HG03432 (cell line): ENCODE measurements around the gene CHAC1.

Experiments used
- ATAC-seq: cut with Tn5 transposase; IDR thresholded peaks from one replicate; pipeline ENCODE4 v1.9.1; 2021; ENCODE audit warnings: mild to moderate bottlenecking, moderate library complexity; ENCODE audit not compliant: unreplicated experiment

The CHAC1 gene

DNA sequence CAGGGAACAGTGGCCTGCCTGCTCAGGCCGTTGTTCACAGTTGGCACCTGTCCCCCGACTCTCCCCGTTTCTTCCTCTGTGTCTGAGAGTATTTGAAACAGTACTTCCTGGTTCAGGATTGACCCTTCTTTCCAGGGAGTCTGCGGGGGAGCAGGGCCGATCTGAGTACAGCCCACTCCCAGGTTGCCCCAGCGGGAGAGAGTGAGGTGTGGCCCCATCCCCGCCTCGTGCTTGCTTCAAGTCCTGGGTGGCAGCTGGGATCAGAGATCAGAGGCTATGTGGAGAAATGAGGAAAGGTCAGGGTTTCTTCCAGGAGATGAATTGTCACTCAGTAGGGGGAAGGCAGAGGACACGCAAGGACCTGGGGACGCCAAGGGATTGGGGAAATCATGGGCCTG, 30.7 kb upstream of the CHAC1 start:
- no peak for ATAC-seq

GRCh38 chr15:40923551-40923950, 29.7 kb upstream of the CHAC1 start:
- no peak for ATAC-seq

GRCh38 chr15:40925495-40925862, 27.8 kb upstream of the CHAC1 start:
- ATAC-seq: no peak

DNA sequence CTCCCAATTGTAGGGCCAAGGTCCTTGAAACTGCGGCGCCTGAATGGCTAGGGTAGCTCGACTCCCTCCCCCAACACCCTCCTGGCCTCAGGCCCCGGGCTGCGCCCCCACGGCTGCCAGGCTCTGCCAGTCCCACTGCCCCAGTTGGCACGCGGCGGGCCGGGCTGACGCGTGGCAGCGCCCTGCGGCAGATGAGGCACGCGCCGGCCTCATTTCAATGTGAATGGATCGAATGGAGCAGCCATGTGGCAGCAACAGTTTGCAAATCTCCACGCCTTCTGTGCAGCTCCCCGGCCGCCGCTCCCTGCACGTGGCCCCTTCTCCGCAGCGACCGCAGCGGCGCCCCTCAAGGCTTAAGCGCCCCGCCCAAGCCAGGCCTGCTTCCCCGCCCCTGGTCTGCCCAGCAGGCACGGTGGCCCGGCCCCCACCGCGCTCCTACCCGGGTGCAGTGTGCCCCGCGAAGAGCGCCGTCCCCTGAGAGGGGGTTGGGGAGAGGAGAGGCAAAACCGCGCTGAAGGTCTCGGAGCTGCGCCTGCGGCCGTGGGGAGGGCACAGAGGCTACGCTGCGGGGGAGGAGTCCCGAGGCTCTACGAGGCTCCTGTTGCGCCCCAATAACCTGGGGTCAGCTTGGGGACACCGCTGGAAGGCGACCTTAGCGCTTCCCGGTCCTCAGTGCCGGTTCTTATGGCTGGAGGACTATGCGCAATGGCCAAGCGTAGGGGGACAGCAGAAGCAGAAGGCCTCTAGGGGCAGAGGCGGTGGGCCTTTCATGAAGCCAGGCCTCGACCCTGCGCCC, 27.2 kb upstream of the CHAC1 start:
- ATAC-seq: no peak

DNA sequence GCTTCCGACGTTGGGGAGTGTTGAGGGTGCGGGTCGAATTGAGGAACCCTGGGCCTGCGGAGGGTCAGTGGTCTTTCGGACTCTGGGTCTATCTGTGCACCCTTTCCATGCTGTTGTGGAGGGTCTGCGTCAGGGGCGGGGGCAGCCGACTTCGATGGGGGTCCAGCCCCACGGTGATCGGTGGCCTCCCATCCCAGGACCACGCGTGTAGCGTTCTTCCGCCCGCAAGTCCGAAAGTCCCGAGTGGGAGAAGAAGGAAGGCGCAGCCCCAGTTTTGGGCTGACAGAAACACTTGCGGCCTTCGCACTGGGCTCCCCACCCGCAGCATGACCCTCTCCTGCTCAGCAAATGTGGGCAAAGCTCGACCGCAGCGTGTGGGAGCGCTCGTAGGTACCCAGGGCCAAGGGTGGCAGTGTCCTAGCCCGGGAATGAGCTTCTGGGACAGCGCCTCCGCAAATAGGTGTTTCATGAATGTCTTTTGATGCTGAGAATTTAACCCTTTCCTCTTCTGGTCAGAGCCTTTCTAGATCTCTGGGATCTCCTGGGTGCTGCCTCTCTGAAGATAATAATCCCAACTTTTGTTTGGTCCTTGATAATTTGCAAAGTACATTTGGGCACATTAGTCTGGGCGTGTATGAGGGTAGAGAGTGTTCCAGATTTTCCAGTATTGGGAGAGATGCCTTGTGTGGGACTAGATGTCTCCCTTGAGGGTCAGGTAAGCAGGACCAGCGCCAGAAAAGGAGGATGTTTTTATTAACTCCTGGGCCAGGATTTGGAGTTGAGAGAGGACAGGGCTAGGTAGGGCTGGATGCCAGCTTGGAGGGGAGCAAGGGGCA, 26.4 kb upstream of the CHAC1 start:
- ATAC-seq: no peak

DNA sequence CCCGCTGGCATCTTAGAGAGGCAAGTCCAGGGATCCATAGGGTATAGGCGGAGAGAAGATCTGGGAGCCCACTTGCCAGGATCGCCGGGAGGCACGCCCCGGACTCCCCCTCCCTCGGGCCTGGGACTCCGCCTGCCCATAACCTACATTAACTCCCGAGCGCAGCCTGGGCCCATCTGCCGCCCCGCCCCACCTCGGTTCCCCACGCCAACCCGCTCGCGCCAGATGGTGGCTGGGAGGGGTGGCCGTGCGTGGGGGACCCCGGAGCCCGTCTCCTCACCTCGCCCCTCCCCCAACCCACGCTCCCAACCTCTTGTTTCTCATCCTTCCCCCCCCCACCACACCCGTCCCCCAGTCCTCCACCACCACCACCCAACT, 25.8 kb upstream of the CHAC1 start:
- no peak for ATAC-seq

- ATAC-seq: no peak
Measured at GRCh38 chr15:40927873-40928806, 25.1 kb upstream of the CHAC1 start.

DNA sequence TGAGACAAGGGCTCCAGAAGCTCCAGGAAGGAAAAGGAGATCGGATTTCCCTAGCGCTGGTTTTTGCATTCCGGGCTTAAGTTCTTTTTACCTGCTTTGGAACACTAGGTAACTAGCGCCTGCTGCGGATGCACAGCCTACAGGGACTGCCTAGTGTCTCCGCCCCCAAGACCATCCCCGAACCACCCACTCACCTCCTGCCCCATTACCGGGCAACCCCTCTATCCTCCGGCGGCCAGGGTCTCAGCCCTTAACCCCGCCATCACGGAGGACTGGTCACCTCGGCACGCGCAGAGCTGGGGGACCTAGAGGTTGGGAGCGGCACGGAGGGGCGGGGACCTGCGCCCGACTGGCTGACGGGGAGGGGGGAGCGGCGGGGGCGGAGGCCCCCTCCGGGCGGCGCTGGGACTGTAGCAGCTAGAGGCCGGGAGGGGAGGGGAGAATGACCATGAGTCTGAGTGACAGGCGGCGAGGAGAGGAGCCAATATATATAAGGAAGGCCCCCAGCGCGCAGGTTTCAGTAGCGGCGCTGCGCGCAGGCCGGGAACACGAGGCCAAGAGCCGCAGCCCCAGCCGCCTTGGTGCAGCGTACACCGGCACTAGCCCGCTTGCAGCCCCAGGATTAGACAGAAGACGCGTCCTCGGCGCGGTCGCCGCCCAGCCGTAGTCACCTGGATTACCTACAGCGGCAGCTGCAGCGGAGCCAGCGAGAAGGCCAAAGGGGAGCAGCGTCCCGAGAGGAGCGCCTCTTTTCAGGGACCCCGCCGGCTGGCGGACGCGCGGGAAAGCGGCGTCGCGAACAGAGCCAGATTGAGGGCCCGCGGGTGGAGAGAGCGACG, 24.2 kb upstream of the CHAC1 start, which contains the start of gene DLL4:
Gene DLL4, plus strand, starts transcription at position 520 of the 839 bp plus-strand sequence. CDS start 329 bp downstream, outside the sequence.
- no peak for ATAC-seq

DNA sequence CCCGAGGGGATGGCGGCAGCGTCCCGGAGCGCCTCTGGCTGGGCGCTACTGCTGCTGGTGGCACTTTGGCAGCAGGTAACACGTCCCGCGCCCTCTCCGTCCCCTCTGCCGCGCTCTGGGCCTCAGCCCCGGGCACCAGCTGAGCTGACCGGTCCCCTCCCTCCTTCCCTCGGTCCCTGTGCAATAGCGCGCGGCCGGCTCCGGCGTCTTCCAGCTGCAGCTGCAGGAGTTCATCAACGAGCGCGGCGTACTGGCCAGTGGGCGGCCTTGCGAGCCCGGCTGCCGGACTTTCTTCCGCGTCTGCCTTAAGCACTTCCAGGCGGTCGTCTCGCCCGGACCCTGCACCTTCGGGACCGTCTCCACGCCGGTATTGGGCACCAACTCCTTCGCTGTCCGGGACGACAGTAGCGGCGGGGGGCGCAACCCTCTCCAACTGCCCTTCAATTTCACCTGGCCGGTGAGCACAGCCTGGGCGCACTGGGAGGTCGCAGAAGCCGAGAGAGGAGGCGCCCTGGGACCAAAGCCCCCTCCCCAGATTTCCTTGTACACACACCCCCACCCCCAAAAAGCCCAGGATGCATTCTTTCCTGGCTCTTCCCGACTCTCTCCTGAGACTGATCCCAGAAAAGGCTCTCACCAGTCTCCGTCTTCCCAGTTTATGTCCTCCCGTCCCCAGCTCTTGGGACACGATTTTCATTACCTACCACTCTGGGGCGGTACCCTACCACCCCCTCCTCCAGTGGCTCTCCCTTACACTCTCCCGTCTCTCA, 23.4 kb upstream of the CHAC1 start:
- no peak for ATAC-seq

DNA sequence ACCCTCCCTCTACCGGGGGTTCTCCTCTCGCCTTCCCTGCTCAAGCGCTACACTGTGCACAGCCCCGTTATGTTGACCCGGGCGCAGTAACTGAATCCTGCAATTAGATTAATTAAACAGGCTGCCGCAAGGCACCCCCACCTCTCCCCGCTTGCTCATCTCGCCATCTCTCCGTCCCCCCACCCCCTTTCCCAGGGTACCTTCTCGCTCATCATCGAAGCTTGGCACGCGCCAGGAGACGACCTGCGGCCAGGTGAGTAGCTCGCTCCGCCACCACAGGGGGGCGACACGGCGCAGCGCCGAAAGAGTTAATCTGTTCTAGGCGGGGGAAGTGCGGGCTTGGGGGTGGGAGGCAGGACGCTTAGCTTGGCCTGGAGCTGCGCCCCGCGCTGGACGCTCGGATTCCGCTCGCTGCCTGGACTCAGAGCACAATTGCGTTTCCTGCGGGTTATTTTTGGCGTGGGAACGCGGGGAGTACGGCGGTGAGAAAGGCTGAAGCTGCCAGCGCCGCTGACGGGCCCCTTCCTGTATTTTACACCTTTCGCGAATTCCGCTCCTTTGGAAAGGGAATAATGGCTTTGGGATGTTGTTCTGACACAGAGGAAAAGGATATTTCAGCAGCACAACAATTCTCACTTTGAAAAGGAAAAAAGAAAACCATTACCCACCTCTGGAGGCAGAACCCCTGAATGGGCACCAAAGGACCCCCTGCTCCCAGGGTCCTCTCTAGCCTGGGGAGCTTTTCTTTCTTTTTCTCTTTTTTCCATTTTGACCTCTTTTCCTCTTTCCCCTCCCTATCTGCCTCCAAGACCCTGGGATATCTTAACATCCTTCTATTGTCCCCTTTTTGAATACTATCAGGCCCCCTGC, 22.6 kb upstream of the CHAC1 start:
- no peak for ATAC-seq

DNA sequence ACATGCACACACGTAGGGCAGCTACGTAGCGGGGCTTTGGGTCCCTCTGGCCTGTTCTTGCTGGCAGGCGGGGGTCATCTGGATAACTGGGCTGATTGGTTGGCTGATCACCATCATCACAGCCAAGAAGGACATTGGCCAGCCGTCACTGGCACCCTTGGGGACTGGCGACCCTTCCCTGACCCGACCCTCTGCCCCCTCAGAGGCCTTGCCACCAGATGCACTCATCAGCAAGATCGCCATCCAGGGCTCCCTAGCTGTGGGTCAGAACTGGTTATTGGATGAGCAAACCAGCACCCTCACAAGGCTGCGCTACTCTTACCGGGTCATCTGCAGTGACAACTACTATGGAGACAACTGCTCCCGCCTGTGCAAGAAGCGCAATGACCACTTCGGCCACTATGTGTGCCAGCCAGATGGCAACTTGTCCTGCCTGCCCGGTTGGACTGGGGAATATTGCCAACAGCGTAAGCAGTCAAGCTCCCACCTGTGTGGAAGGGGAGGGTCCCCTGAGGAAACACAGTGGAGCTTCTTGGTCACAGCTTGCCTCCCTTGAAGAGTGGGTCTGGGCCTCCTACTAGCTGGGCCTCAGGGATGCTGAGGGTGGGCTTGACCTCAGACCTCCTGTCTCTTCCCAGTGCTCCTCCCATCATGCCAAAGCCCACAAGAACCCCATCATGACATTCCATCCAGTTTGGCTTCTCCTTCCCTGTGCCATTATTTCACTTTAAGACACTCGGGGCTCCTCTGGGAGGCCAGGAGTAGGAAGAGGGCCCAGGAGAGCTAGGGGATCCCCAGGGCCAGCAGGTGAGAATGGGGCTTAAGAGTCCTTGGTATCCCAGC, 21.8 kb upstream of the CHAC1 start:
- ATAC-seq: no peak

DNA sequence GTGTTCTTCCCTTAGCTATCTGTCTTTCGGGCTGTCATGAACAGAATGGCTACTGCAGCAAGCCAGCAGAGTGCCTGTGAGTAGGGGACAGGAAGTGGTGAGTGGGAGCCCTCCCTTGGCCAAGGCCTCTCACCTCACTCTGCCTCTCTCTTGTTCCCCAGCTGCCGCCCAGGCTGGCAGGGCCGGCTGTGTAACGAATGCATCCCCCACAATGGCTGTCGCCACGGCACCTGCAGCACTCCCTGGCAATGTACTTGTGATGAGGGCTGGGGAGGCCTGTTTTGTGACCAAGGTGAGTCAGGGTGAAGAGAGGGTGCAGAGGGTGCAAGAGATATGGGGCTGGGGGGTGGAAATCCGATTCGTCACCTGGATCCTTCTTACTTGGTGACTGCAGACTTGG, 21.1 kb upstream of the CHAC1 start:
- ATAC-seq: no peak

DNA sequence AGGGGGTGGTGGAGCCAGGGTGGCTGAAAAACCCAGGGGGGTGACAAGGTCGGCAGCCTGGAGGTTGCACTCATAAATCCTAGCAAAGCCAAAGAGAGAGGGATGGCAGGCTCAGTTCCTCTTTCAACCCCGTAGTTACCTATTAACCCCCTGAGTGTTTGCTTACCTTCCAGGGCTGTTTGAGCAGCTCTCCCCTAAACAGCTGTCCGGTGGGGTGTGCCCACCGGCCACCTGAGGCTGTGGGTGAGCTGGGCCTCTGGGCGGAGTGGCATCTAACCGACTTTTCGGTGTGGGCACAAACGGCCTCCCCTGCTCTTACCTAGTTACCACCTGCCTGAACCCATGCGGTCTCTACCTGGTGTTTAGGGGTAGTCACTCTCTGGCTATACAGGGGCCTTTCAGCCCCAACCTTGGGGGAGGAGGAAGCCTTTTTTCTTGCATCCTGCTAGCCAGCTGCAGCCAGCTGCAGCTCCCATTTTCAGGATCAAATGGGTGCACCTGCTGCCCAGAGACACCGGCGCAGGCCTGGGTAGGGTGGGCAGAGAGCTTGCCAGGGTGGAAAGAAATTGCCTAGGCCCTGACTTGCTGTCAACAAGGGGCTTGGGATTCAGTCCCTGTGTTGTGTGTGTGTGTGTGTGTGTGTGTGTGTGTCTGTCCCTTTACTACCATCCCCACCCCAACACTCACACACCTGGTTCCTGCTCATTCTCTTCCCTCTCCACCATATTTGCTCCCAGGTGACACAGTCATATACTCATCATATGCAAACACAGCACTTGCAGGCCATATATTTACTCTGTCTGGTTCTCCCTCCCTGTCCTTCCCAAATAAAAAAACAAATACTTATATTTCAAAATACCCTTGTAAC, 20.4 kb upstream of the CHAC1 start:
- ATAC-seq: no peak

GRCh38 chr15:40933517-40933902, 19.8 kb upstream of the CHAC1 start:
- no peak for ATAC-seq

DNA sequence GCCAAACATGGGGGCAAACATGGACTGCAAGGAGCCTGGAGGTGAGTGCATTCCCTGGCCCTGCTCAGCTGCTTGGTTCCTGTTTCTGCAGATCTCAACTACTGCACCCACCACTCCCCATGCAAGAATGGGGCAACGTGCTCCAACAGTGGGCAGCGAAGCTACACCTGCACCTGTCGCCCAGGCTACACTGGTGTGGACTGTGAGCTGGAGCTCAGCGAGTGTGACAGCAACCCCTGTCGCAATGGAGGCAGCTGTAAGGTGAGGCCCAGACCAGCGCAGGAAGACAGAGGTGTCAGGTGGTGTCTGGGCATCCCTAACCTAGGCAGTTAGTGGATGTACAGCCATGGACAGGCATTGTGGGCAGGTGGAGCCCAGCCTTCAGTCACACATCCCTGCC, 18.8 kb upstream of the CHAC1 start:
- no peak for ATAC-seq

DNA sequence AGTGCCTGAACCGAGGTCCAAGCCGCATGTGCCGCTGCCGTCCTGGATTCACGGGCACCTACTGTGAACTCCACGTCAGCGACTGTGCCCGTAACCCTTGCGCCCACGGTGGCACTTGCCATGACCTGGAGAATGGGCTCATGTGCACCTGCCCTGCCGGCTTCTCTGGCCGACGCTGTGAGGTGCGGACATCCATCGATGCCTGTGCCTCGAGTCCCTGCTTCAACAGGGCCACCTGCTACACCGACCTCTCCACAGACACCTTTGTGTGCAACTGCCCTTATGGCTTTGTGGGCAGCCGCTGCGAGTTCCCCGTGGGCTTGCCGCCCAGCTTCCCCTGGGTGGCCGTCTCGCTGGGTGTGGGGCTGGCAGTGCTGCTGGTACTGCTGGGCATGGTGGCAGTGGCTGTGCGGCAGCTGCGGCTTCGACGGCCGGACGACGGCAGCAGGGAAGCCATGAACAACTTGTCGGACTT, 17.0 kb upstream of the CHAC1 start:
- no peak for ATAC-seq
